NT2/D1 (cell line): ENCODE results near the gene CRADD.

ENCODE experiments used
- DNase-seq: peaks from one replicate; pipeline ENCODE4 v3.0.0-alpha.2; 2011; ENCODE audit warnings: low read depth, low spot score
- H3K27me3 ChIP-seq: 2 replicates; pipeline ENCODE4 v1.6.0; 2011; ENCODE audit warnings: mild to moderate bottlenecking; ENCODE audit not compliant: insufficient read length, insufficient read depth
- H3K36me3 ChIP-seq: 2 replicates; pipeline ENCODE4 v1.6.1; 2011; ENCODE audit warnings: mild to moderate bottlenecking, low read length, mixed read lengths; ENCODE audit not compliant: insufficient read depth, insufficient read length
- H3K4me1 ChIP-seq: 2 replicates; pipeline ENCODE4 v1.5.1; 2011; ENCODE audit not compliant: insufficient read depth, insufficient read length
- H3K4me3 ChIP-seq: 2 replicates; pipeline ENCODE4 v1.5.1; 2011; ENCODE audit warnings: low read depth; ENCODE audit not compliant: insufficient read length
- H3K9ac ChIP-seq: 2 replicates; pipeline ENCODE4 v1.6.0; 2011; ENCODE audit warnings: low read depth; ENCODE audit not compliant: insufficient read length
- H3K9me3 ChIP-seq: 2 replicates; pipeline ENCODE4 v1.5.1; 2011; ENCODE audit warnings: mild to moderate bottlenecking, low read length; ENCODE audit not compliant: insufficient read depth
- SUZ12 ChIP-seq: IDR thresholded peaks from 2 replicates; pipeline ENCODE4 v1.6.1; 2011; ENCODE audit not compliant: insufficient read length, insufficient read depth; ENCODE audit errors: extremely low read depth
- YY1 ChIP-seq: IDR thresholded peaks from 2 replicates; pipeline ENCODE4 v1.6.1; 2011; ENCODE audit not compliant: insufficient read length, insufficient read depth
- ZNF274 ChIP-seq: IDR thresholded peaks from 2 replicates; pipeline ENCODE4 v1.6.1; 2011; ENCODE audit warnings: mild to moderate bottlenecking, low read depth, low read length

Gene CRADD

GRCh38 chr12:93698307-93699092, 21.3 kb downstream of the CRADD start:
- Histone ChIP-seq H3K4me1 (peaks cover 3% of the 10 kb centered on the region), H3K9me3 (peaks cover 9% of the 10 kb centered on the region), H3K27me3 (no peaks in the 10 kb centered on the region), H3K36me3 (no peaks in the 10 kb centered on the region), H3K4me3 (no peak overlapping the region), H3K9ac (no peak overlapping the region)
- TF ChIP-seq YY1 (no peak), ZNF274 (no peak)
- no peak for DNase-seq

GRCh38 chr12:93699271-93700145, 22.3 kb downstream of the CRADD start:
- peaks cover 3% of the 10 kb centered on the region for H3K4me1 ChIP-seq
- no peak overlapping the region for H3K4me3 ChIP-seq
- H3K36me3 ChIP-seq: no peaks in the 10 kb centered on the region
- H3K27me3 ChIP-seq: no peaks in the 10 kb centered on the region
- H3K9ac ChIP-seq: no peak overlapping the region
- TF ChIP-seq SUZ12 (no peak), YY1 (no peak), ZNF274 (no peak)
- peak; percentile 67 for DNase-seq
- no peaks in the 10 kb centered on the region for H3K9me3 ChIP-seq

DNA sequence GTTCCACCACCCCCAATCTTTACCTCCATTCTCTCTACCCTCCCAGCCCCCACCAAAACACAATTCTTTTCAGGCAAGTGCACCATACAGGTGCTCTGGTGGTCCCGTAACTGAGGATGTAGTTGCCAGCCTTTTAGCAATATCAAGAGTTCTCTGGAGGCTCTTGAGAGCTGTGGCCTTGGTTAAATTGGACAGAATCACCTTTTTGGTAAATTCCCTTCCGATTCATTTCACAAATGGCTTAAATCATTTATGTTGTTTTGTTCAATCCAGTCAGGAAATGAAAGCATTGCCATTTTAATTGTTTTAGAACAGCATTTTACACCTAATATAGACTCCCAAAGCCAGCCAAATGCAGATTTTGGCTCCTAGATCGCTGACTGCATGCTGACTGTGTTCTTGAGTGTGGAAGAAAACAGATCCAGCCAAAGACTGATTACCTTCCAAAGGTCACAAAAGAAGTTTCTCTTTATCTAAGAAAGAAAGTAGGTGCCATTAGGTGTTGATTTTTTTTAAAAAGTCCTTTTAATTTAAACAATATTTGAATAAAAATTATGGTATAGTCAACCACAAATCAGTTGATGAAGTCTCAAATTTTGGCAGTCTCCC, 25.6 kb downstream of the CRADD start:
- Histone ChIP-seq H3K9ac (no peak overlapping the region), H3K4me1 (peaks cover 3% of the 10 kb centered on the region), H3K27me3 (no peaks in the 10 kb centered on the region), H3K36me3 (no peaks in the 10 kb centered on the region), H3K9me3 (no peaks in the 10 kb centered on the region), H3K4me3 (no peak overlapping the region)
- no peak for DNase-seq
- TF ChIP-seq SUZ12 (no peak), ZNF274 (no peak), YY1 (no peak)

DNA sequence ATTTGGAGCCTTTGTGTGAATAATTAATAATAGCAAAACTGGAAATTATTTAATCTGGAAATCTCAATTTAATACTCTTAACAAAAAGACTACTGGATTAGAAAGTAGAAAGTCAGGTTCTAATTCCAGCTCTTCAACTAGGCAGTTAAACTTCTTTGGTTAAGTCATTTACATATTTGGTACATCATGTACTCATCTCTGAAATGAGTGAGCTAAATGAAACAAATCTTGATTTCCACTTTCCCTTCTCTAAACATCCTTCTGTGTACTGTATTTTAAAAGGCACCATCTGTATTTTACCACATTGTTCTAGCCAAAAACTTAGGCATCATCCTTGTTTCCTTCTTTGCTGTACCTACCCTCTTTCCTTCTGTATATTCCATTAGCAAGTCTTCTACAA, 26.9 kb downstream of the CRADD start:
- Histone ChIP-seq H3K9ac (no peak overlapping the region), H3K9me3 (no peaks in the 10 kb centered on the region), H3K36me3 (no peaks in the 10 kb centered on the region), H3K4me3 (no peak overlapping the region), H3K27me3 (no peaks in the 10 kb centered on the region), H3K4me1 (peaks cover 3% of the 10 kb centered on the region)
- DNase-seq: no peak
- TF ChIP-seq ZNF274: no peak
- no peak for TF ChIP-seq YY1
- TF ChIP-seq SUZ12: no peak

- Histone ChIP-seq H3K9me3 (peaks cover 4% of the 10 kb centered on the region), H3K4me3 (no peak overlapping the region), H3K27me3 (no peaks in the 10 kb centered on the region), H3K9ac (no peak overlapping the region), H3K36me3 (no peaks in the 10 kb centered on the region), H3K4me1 (peaks cover 3% of the 10 kb centered on the region)
- TF ChIP-seq ZNF274 (no peak), SUZ12 (no peak)
- DNase-seq: no peak
Measured at GRCh38 chr12:93704625-93705024, 27.4 kb downstream of the CRADD start.

- Histone ChIP-seq H3K36me3 (no peaks in the 10 kb centered on the region), H3K4me1 (no peaks in the 10 kb centered on the region), H3K9me3 (peaks cover 10% of the 10 kb centered on the region), H3K27me3 (no peaks in the 10 kb centered on the region), H3K4me3 (no peak overlapping the region), H3K9ac (no peak overlapping the region)
- TF ChIP-seq ZNF274 (no peak), SUZ12 (no peak), YY1 (no peak)
- no peak for DNase-seq
Measured at GRCh38 chr12:93705237-93705636, 28.1 kb downstream of the CRADD start.

GRCh38 chr12:93706387-93706786, 29.2 kb downstream of the CRADD start:
- H3K4me1 ChIP-seq: no peaks in the 10 kb centered on the region
- TF ChIP-seq ZNF274: no peak
- no peak overlapping the region for H3K4me3 ChIP-seq
- no peaks in the 10 kb centered on the region for H3K27me3 ChIP-seq
- H3K36me3 ChIP-seq: no peaks in the 10 kb centered on the region
- H3K9me3 ChIP-seq: peaks cover 15% of the 10 kb centered on the region
- no peak for DNase-seq
- no peak overlapping the region for H3K9ac ChIP-seq
